Activated naive CD4-positive, alpha-beta T cell treated with anti-CD3 and anti-CD28 coated beads, Interleukin-2, amount 10 ng/mL, durations not matched to agents 7 days and 5 days (primary cell): Measurements from ENCODE around the gene RCSD1.

Source experiments
- CTCF ChIA-PET: fragments of 350-600 bp; sonication (Branson Sonifier 250); formaldehyde crosslinking; loops from one replicate; lab custom pipeline; 2021; ENCODE audit warnings: antibody characterized with exemption; lab: Charles Lee
- DNase-seq: peaks from one replicate; pipeline ENCODE4 v3.0.0-alpha.2; 2020
- H3K27ac Mint-ChIP-seq: one replicate; pipeline ENCODE4 v1.8.0; 2021; ENCODE audit warnings: mild to moderate bottlenecking, moderate library complexity, mixed read lengths
- H3K27me3 Mint-ChIP-seq: one replicate; pipeline ENCODE4 v1.8.0; 2021; ENCODE audit warnings: mild to moderate bottlenecking, mixed read lengths
- H3K36me3 Mint-ChIP-seq: one replicate; pipeline ENCODE4 v1.8.0; 2021; ENCODE audit warnings: mixed read lengths
- H3K4me1 Mint-ChIP-seq: one replicate; pipeline ENCODE4 v1.8.0; 2021; ENCODE audit warnings: mixed read lengths
- H3K4me3 Mint-ChIP-seq: one replicate; pipeline ENCODE4 v1.8.0; 2021; ENCODE audit warnings: mild to moderate bottlenecking, moderate library complexity, mixed read lengths
- H3K9me3 Mint-ChIP-seq: one replicate; pipeline ENCODE4 v1.8.0; 2021; ENCODE audit warnings: mixed read lengths

RCSD1 gene, protein sequence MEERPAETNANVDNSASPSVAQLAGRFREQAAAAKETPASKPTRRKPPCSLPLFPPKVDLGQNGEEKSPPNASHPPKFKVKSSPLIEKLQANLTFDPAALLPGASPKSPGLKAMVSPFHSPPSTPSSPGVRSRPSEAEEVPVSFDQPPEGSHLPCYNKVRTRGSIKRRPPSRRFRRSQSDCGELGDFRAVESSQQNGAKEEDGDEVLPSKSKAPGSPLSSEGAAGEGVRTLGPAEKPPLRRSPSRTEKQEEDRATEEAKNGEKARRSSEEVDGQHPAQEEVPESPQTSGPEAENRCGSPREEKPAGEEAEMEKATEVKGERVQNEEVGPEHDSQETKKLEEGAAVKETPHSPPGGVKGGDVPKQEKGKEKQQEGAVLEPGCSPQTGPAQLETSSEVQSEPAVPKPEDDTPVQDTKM

DNA sequence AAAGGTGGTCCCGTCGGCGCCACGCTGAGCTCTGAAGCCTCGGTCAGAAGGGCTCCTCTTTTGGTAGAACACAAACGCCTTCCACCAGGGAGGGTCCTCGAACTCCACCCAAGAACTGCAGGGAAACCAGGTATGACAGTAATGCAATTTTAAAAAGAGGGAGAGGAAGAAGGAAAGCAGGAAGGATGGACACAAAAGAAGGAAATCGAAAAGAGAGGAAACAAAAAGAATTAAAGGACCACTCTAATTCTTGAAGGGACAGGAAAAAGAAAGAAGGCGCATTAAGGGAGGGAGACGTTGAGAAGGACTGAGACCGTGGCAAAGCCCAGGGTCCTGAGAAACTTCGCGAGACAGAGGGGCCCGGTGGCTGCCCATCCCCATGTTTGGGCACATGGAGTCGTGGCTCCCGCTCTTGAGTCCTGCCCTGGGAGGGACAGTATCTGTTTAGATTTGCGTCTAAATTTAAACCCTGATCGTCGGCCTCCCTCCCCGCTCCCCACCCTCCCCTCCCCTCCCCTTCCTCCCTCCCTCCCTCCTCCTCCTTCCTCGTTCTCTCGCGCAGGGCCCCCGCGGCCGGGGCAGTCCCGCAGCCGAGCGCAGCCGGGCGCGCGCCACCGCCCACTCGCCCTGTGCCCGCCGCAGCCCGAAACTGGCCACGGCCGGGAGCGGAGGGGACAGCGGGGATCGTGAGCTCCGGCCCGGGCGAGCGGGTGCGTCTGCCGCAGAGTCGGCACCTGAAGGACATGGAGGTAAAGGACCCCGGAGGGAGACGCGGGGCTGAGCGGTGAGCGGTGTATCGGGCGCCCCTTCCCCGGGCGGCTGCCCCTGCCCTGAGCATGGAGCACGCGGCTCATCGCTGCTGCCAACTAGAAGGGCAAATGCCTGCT, at the start of gene RCSD1:
Gene RCSD1, plus strand, starts transcription at position 552 of the 887 bp plus-strand sequence. Its CDS starts 192 bp downstream, at position 744.
- no peaks in the 10 kb centered on the region for H3K27me3 Mint-ChIP-seq
- DNase-seq, result peak; percentile 70
- H3K9me3 Mint-ChIP-seq, result peaks cover 10% of the 10 kb centered on the region
- peaks cover 64% of the 10 kb centered on the region for H3K36me3 Mint-ChIP-seq
- CTCF ChIA-PET, result interaction anchor here (0.7 to 12.4 kb wide), 4 partner anchors 13 to 58 kb away, joined by 3 to 236 read pairs (median 15); no protein-coding TSS in a partner anchor
- H3K4me3 Mint-ChIP-seq, result peak within 1 kb of the TSS; percentile 97
- peak within 1 kb of the TSS; percentile 98 for H3K27ac Mint-ChIP-seq
- H3K4me1 Mint-ChIP-seq, result peaks cover 75% of the 10 kb centered on the region

DNA sequence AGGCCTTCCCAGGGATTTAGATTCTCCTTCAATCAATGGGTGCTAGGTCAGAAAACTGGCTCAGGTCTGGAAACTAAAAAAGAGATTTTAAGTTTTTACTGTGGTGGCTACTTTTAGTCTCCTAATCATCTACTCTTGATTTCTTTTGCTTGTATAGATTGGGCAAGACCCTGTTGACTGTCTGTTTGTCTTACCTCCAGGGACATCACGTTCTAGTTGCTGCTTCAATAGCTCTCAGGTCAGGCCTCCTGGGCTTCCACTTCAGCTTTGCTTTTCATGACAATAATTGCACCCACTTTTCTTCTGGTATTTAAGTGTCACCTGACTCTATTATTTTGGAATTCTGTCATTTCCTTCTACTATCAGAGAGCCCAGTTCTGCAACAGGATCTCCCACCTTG, 48.0 kb upstream of the RCSD1 start:
- no peaks in the 10 kb centered on the region for H3K4me1 Mint-ChIP-seq
- CTCF ChIA-PET, result interaction anchor here (1.5 kb wide), 1 partner anchor 25 kb away, joined by 3 read pairs; no protein-coding TSS in a partner anchor

DNA sequence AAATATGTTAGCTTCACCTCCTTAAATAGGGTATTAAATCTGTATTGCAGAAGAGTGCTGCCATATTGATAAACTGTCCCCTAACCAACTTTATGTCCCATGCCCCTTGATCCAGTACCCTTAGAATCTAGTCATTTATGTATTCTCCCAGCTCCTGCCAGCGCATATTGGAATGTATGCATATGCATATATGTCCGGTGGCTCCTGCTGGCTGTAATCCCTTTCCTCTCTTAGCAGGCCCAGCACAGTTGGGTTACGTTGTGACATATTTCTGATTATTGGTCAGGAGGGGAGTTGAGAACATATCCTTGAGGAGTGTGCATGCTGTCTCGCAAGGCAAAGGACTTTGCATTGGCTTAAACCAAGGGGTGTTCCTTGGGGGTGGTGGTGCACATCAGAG, 47.3 kb upstream of the RCSD1 start:
- Mint-ChIP-seq H3K4me1 (no peaks in the 10 kb centered on the region), H3K27me3 (peaks cover 29% of the 10 kb centered on the region), H3K27ac (no peak overlapping the region), H3K4me3 (no peak overlapping the region), H3K9me3 (no peaks in the 10 kb centered on the region), H3K36me3 (no peaks in the 10 kb centered on the region)
- DNase-seq, result no peak
- CTCF ChIA-PET, result interaction anchor here (1.5 kb wide), 1 partner anchor 25 kb away, joined by 3 read pairs; no protein-coding TSS in a partner anchor

More for the DNA sequence above, 48.0 kb upstream of the RCSD1 start:
- no peaks in the 10 kb centered on the region for H3K9me3 Mint-ChIP-seq
- H3K27ac Mint-ChIP-seq, result no peak overlapping the region
- H3K4me3 Mint-ChIP-seq, result no peak overlapping the region
- H3K36me3 Mint-ChIP-seq, result no peaks in the 10 kb centered on the region
- H3K27me3 Mint-ChIP-seq, result peaks cover 29% of the 10 kb centered on the region
- no peak for DNase-seq

DNA sequence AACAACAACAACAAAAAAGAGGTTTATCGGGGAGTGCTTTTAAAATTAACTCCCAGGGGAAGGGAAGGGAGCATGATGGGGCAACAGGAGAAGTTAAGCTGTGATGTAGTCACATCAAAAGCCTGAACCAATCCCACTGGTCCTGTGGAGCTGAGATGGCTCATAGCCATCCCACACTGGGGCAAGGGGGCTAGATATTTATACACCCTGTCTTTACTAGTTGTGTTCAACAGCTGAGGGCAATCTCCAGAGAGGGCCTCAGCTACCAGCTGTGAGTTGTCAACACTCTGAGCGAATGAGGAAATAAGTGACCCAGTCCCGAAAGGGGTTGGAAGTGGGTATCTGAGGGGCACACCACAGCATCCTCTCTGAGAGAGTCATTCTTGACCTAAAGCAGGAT, 45.5 kb upstream of the RCSD1 start:
- DNase-seq, result no peak
- H3K4me3 Mint-ChIP-seq, result no peak overlapping the region
- no peaks in the 10 kb centered on the region for H3K4me1 Mint-ChIP-seq
- H3K27me3 Mint-ChIP-seq, result peaks cover 26% of the 10 kb centered on the region
- H3K9me3 Mint-ChIP-seq, result no peaks in the 10 kb centered on the region
- H3K36me3 Mint-ChIP-seq, result no peaks in the 10 kb centered on the region
- H3K27ac Mint-ChIP-seq, result no peak overlapping the region
- CTCF ChIA-PET, result interaction anchor here (1.6 kb wide), 1 partner anchor 103 kb away, joined by 3 read pairs; no protein-coding TSS in a partner anchor

DNA sequence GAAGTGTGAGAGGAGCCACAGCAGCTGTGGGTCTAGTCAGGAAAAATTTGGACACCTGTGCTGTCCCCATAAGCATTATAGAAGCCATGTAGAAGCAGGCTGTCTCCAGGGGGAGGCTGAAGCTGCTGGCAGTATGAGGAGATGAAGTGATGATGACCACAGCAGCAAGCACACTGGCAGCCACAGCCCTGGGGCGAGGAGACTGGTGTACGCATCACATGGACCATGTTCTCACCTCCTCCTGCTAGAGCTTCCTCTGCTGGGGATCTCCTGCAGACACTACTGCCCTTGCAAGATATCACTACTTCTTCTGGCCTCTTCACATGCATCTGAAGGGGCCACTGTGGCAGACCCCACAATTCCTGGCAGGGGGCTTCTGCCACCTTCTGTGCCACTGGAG, 42.7 kb upstream of the RCSD1 start:
- no peak overlapping the region for H3K27ac Mint-ChIP-seq
- peaks cover 15% of the 10 kb centered on the region for H3K27me3 Mint-ChIP-seq
- no peaks in the 10 kb centered on the region for H3K36me3 Mint-ChIP-seq
- H3K4me1 Mint-ChIP-seq, result no peaks in the 10 kb centered on the region
- no peak overlapping the region for H3K4me3 Mint-ChIP-seq
- H3K9me3 Mint-ChIP-seq, result no peaks in the 10 kb centered on the region
- no peak for DNase-seq
- CTCF ChIA-PET, result interaction anchor here (0.6 kb wide), 1 partner anchor 31 kb away, joined by 3 read pairs; no protein-coding TSS in a partner anchor

DNA sequence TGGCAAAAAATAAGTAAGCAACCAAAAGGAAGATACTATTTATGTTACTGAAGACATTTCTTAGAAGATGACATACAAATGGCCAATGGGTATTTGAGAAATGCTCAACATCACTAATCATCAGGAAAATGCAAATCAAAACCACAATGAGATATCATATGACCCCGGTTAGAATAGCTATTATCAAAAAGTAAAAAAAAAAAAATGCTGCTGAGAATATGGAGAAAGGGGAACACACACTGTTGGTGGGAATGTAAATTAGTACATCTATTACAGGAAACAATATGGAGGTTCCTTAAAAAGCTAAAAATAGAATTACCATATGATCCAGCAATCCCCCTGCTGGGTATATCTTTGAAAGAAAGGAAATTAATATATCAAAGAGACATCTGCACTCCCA, 42.2 kb upstream of the RCSD1 start:
- H3K9me3 Mint-ChIP-seq, result no peaks in the 10 kb centered on the region
- H3K4me3 Mint-ChIP-seq, result no peak overlapping the region
- H3K27ac Mint-ChIP-seq, result no peak overlapping the region
- H3K4me1 Mint-ChIP-seq, result no peaks in the 10 kb centered on the region
- peaks cover 15% of the 10 kb centered on the region for H3K27me3 Mint-ChIP-seq
- no peaks in the 10 kb centered on the region for H3K36me3 Mint-ChIP-seq
- DNase-seq, result no peak
- CTCF ChIA-PET, result no interaction called here

DNA sequence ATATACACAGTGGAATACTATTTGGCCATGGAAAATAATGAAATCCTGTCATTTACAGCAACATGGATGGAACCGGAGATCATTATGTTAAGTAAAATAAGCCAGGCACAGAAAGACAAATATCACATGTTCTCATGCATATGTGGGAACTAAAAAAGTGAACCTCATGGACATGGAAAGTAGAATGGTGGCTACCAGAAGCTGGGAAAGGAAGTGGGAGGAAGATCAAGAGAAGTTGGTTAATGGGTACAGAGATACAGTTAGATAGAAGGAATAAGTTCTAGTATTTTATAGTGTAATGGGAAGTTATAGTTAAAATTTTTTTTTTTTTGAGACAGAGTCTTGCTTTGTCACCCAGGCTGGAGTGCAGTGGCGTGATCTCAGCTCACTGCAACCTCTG, 41.7 kb upstream of the RCSD1 start:
- Mint-ChIP-seq H3K4me3 (no peak overlapping the region), H3K9me3 (no peaks in the 10 kb centered on the region), H3K36me3 (no peaks in the 10 kb centered on the region), H3K4me1 (peaks cover 3% of the 10 kb centered on the region), H3K27me3 (peaks cover 15% of the 10 kb centered on the region), H3K27ac (no peak overlapping the region)
- DNase-seq, result no peak
- CTCF ChIA-PET, result no interaction called here

DNA sequence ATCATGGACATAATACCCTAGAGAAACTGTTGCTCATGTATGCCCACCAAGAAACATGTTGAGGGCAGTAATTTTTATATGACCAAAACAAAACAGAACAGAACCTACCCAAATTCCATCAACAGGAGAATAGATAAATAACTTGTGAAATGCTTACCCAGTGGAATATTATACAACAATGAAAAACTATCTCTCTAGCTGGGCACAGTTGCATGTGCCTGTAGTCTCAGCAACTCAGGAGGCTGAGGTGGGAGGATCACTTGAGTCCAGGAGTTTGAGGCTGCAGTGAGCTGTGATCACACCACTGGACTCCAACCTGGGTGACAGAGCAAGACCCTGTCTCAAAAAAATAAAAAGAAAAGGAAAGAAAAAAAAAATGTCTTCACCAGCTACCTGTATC, 37.6 kb upstream of the RCSD1 start:
- no peaks in the 10 kb centered on the region for H3K36me3 Mint-ChIP-seq
- CTCF ChIA-PET, result interaction anchor here (0.8 to 1.1 kb wide), 2 partner anchors 44 to 95 kb away, joined by 3 to 4 read pairs; no protein-coding TSS in a partner anchor
- H3K27me3 Mint-ChIP-seq, result peaks cover 11% of the 10 kb centered on the region
- no peak overlapping the region for H3K27ac Mint-ChIP-seq
- peaks cover 8% of the 10 kb centered on the region for H3K4me1 Mint-ChIP-seq
- no peak overlapping the region for H3K4me3 Mint-ChIP-seq
- DNase-seq, result no peak
- H3K9me3 Mint-ChIP-seq, result no peaks in the 10 kb centered on the region

DNA sequence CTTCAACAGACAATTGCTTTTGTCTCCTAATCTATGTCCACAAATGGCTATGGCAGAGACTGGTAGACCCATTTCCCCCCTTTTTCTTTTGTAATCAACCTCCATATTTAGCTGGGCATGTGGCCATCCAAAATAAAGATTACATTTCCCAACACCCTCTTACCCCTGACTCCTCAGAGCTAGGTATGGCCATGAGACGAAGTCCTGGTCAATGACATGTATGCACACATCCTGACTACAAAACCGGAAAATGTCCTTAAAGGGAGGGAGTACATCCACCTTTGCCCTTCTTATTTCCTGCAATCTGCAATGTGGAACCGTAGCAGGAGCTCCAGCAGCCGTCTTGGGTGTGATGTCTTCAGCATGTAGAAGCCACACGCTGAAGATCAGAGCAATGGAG, 36.2 kb upstream of the RCSD1 start:
- DNase-seq, result no peak
- Mint-ChIP-seq H3K9me3 (no peaks in the 10 kb centered on the region), H3K4me3 (no peak overlapping the region), H3K4me1 (peaks cover 9% of the 10 kb centered on the region), H3K27me3 (peaks cover 18% of the 10 kb centered on the region), H3K27ac (no peak overlapping the region), H3K36me3 (no peaks in the 10 kb centered on the region)
- CTCF ChIA-PET, result interaction anchor here (2.4 kb wide), 1 partner anchor 94 kb away, joined by 12 read pairs; no protein-coding TSS in a partner anchor

DNA sequence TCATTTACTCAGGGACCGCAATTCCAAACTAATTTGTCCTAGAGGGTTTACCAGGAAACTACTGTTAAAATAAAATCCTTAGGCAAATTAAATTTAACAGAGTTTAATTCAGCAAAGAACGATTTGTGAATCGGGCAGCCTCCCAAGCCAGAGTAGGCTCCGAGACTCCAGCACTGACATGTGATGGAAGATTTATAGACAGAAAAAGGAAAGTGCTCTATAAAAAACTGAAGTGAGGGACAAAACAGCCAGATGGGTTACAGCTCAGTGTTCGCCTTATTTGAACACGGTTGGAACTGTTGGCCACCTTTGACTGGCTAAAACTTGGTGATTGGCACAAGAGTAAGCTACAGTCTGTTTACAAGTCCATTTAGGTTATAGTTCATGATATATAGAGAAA, 35.2 kb upstream of the RCSD1 start:
- H3K4me3 Mint-ChIP-seq, result no peak overlapping the region
- H3K9me3 Mint-ChIP-seq, result no peaks in the 10 kb centered on the region
- CTCF ChIA-PET, result interaction anchor here (0.7 to 2.4 kb wide), 5 partner anchors 42 to 538 kb away, joined by 3 to 12 read pairs (median 3); no protein-coding TSS in a partner anchor
- DNase-seq, result no peak
- H3K27me3 Mint-ChIP-seq, result peaks cover 10% of the 10 kb centered on the region
- peaks cover 15% of the 10 kb centered on the region for H3K4me1 Mint-ChIP-seq
- H3K27ac Mint-ChIP-seq, result no peak overlapping the region
- peaks cover under 1% of the 10 kb centered on the region for H3K36me3 Mint-ChIP-seq

DNA sequence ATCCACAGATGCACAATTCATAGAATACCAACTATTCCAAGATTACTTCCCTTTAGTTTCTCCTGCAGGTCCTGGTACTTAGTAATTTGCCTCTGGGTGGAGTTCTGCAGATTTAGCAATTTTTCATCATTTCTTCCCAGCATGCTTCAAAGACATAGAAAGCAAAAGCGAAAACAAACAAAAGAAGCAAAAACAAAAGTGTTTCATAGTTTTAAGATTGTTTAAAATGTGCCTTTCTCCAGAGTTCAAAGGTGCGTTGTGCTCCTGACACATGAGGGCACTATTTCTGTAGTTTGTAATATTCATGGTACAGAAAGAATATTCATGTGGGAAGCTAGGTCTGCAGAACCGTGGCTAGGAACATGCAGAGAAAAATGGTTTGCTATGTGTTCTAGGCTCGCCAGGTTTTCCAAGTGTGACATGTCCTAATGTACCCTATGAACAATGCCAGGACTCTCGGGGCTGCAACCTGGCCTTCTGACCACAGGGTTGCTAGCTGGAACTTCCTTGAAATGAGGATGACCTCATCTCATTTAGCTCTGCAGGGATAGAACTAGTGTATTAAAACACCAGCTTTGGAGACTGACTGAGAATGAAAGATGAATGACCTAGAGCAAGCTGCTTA, 30.0 kb upstream of the RCSD1 start:
- peak overlapping the region; percentile 14 for H3K4me3 Mint-ChIP-seq
- H3K36me3 Mint-ChIP-seq, result peaks cover 10% of the 10 kb centered on the region
- peaks cover 47% of the 10 kb centered on the region for H3K4me1 Mint-ChIP-seq
- peaks cover 3% of the 10 kb centered on the region for H3K9me3 Mint-ChIP-seq
- peak; percentile 61 for DNase-seq
- CTCF ChIA-PET, result interaction anchor here (0.8 to 5.5 kb wide), 32 partner anchors 10 to 482 kb away, joined by 3 to 236 read pairs (median 5); partner anchors contain the start of genes CREG1 and RCSD1
- H3K27ac Mint-ChIP-seq, result peak overlapping the region; percentile 78
- H3K27me3 Mint-ChIP-seq, result peaks cover 10% of the 10 kb centered on the region

DNA sequence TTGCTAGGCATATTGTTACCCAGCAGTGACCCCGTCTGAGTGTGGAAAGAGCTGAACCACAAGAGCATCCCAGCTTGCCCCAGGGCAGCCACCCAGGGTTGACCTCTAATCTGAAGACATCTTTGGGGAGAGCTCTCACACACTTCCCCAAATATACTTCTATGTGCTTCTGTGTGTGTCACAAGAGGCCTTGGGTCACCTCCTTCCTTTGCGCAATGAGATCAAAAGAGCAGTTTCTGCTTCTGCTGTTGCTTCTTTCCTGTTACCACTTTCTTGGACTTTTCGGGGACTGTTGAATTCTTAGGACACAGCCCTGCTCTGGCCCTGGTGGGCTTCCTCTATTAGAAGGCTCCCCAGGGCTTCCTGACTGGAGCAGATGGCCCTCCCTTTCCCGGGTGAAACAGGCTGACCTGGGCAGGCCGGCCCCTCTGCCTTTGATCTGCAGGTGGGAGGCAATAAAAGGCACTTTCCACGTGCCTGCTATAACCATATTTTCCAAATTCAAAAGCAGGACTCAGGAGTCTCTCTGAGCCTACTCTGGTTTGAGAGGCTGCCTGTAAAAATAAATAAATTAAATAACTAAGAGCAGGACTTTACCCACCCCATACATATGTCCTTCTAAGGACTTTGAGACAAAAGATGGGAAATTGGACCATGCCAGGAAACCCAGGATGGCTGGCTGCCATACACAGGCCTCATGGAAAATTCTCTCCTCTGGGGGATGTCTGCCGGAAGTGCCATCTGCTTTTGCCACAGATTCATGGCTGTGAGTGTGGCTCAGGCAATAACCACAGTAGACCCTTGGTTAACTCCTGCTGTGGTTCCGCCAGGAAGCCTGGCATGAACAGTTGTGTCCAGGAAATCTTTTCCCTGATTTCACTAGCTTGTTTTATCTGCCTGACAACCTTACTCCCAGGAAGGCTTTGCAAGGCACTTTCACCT, 28.3 kb upstream of the RCSD1 start:
- DNase-seq, result peak; percentile 31
- peak overlapping the region; percentile 15 for H3K4me3 Mint-ChIP-seq
- H3K36me3 Mint-ChIP-seq, result peaks cover 12% of the 10 kb centered on the region
- H3K27ac Mint-ChIP-seq, result peak overlapping the region; percentile 79
- peaks cover 47% of the 10 kb centered on the region for H3K4me1 Mint-ChIP-seq
- peaks cover 10% of the 10 kb centered on the region for H3K27me3 Mint-ChIP-seq
- peaks cover 9% of the 10 kb centered on the region for H3K9me3 Mint-ChIP-seq
- CTCF ChIA-PET, result interaction anchor here (1.3 to 5.5 kb wide), 15 partner anchors 14 to 481 kb away, joined by 3 to 236 read pairs (median 9); partner anchors contain the start of gene RCSD1
